IMR-90 (cell line): ENCODE data around the gene CHSY3. TPM values are rescaled to one million over a fixed set of nuclear protein-coding genes. Genes with fewer than 3 reads are reported as not detected.

ENCODE experiments used
- ATAC-seq: fragments of 200-7000 bp; cut with Tn5 transposase; 2 replicates; pipeline ENCODE4 v1.9.1; 2020; ENCODE audit warnings: low read depth, mild to moderate bottlenecking, moderate library complexity
- BruUV-seq: library from RNA; stranded (reverse); fragments of 400-500 nt; replicated peaks from 2 replicates; lab custom pipeline; 2021; lab: Mats Ljungman, UMichigan
- CTCF ChIA-PET: fragments of 300-600 bp; formaldehyde crosslinking; extraction: SDS; loops from one replicate; lab custom pipeline; 2021; ENCODE audit warnings: antibody characterized with exemption; lab: Yijun Ruan, JAX
- POLR2A ChIA-PET: fragments of 300-600 bp; sonication (Branson Sonifier 250); formaldehyde crosslinking; loops from one replicate; lab custom pipeline; 2022; ENCODE audit warnings: antibody characterized with exemption; ENCODE audit not compliant: unreplicated experiment; lab: Charles Lee
- DNase-seq: peaks from one replicate; pipeline ENCODE4 v3.0.0; 2013
- H2AFZ ChIP-seq: replicated peaks from 2 replicates; pipeline ENCODE3; 2013; ENCODE audit warnings: low read length, mild to moderate bottlenecking; ENCODE audit not compliant: poor library complexity
- H2AK5ac ChIP-seq: 2 replicates; pipeline ENCODE4 v1.6.1; 2013; ENCODE audit warnings: low read depth, low read length, inconsistent platforms
- H2AK9ac ChIP-seq: replicated peaks from 2 replicates; pipeline ENCODE3; 2013; ENCODE audit warnings: mild to moderate bottlenecking, low read depth, low read length, moderate library complexity; ENCODE audit not compliant: poor library complexity
- H2BK120ac ChIP-seq: 2 replicates; pipeline ENCODE4 v1.6.1; 2013; ENCODE audit warnings: low read depth, low read length, inconsistent platforms
- H2BK15ac ChIP-seq: 3 replicates; pipeline ENCODE4 v1.6.1; 2013; ENCODE audit warnings: low read depth, low read length, inconsistent platforms
- H2BK20ac ChIP-seq: 2 replicates; pipeline ENCODE4 v1.6.1; 2013; ENCODE audit warnings: low read depth, mild to moderate bottlenecking, inconsistent platforms, low read length, moderate library complexity
- H2BK5ac ChIP-seq: 2 replicates; pipeline ENCODE4 v1.6.1; 2013; ENCODE audit warnings: mild to moderate bottlenecking, low read depth, low read length, inconsistent platforms; ENCODE audit not compliant: poor library complexity, severe bottlenecking
- H3K14ac ChIP-seq: replicated peaks from 2 replicates; pipeline ENCODE4 v1.6.1; 2013; ENCODE audit warnings: low read depth, low read length, inconsistent platforms
- H3K18ac ChIP-seq: 2 replicates; pipeline ENCODE4 v1.6.1; 2013; ENCODE audit warnings: low read depth, low read length, control low read depth
- H3K23ac ChIP-seq: 2 replicates; pipeline ENCODE4 v1.6.1; 2013; ENCODE audit warnings: low read depth, low read length, inconsistent platforms
- H3K27ac ChIP-seq: 2 replicates; pipeline ENCODE4 v1.5.1; 2013; ENCODE audit warnings: mild to moderate bottlenecking, control low read depth, low read length; ENCODE audit not compliant: insufficient read depth
- H3K27me3 ChIP-seq: 2 replicates; pipeline ENCODE4 v1.6.1; 2013; ENCODE audit warnings: low read length; ENCODE audit not compliant: control insufficient read depth, insufficient read depth
- H3K36me3 ChIP-seq: 2 replicates; pipeline ENCODE4 v1.6.1; 2013; ENCODE audit warnings: low read length, mixed read lengths; ENCODE audit not compliant: control insufficient read depth, insufficient read depth
- H3K4ac ChIP-seq: 2 replicates; pipeline ENCODE4 v1.6.1; 2013; ENCODE audit warnings: low read depth, low read length, inconsistent platforms
- H3K4me1 ChIP-seq: 2 replicates; pipeline ENCODE4 v1.6.1; 2013; ENCODE audit warnings: low read length, mixed read lengths; ENCODE audit not compliant: control insufficient read depth, insufficient read depth
- H3K4me2 ChIP-seq: 2 replicates; pipeline ENCODE4 v1.6.1; 2013; ENCODE audit warnings: low read depth, mild to moderate bottlenecking, control low read depth, low read length, moderate library complexity
- H3K4me3 ChIP-seq: 2 replicates; pipeline ENCODE4 v1.5.1; 2013; ENCODE audit warnings: low read depth, mild to moderate bottlenecking, control low read depth, low read length, moderate library complexity; ENCODE audit not compliant: insufficient read depth
- H3K56ac ChIP-seq: 2 replicates; pipeline ENCODE4 v1.6.1; 2013; ENCODE audit warnings: low read length, inconsistent platforms; ENCODE audit not compliant: insufficient read depth; ENCODE audit errors: extremely low read depth
- H3K79me1 ChIP-seq, 2 experiments: 2 replicates each; pipeline ENCODE4 v1.6.1; 2013; ENCODE audit warnings: low read length in 2 of 2, inconsistent platforms in 1 of 2, low read depth in 1 of 2
- H3K9ac ChIP-seq: 2 replicates; pipeline ENCODE4 v1.6.1; 2013; ENCODE audit warnings: low read depth, low read length, control low read depth
- H3K9me1 ChIP-seq: 2 replicates; pipeline ENCODE4 v1.6.1; 2013; ENCODE audit warnings: low read length, inconsistent platforms; ENCODE audit not compliant: insufficient read depth
- H3K9me3 ChIP-seq: 2 replicates; pipeline ENCODE4 v1.6.1; 2013; ENCODE audit warnings: low read length; ENCODE audit not compliant: control insufficient read depth, insufficient read depth
- H4K20me1 ChIP-seq: 2 replicates; pipeline ENCODE4 v1.6.1; 2013; ENCODE audit warnings: low read length, inconsistent platforms; ENCODE audit not compliant: insufficient read depth
- H4K5ac ChIP-seq: 2 replicates; pipeline ENCODE4 v1.6.1; 2013; ENCODE audit warnings: mild to moderate bottlenecking, low read depth, low read length, control low read depth
- H4K8ac ChIP-seq, 2 experiments: 2 replicates each; pipeline ENCODE4 v1.6.1; 2013; ENCODE audit warnings: low read depth in 2 of 2, low read length in 2 of 2, control low read depth in 1 of 2, inconsistent platforms in 1 of 2
- H4K91ac ChIP-seq: 2 replicates; pipeline ENCODE4 v1.6.1; 2013; ENCODE audit warnings: low read depth, low read length, inconsistent platforms; ENCODE audit not compliant: insufficient read depth
- CEBPB ChIP-seq: IDR thresholded peaks from 2 replicates; pipeline ENCODE4 v1.6.1; 2012; ENCODE audit warnings: low read depth, low read length, improper control_type of control experiment
- CHD1 ChIP-seq: IDR thresholded peaks from 2 replicates; pipeline ENCODE4 v1.6.1; 2012; ENCODE audit warnings: low read depth, low read length, improper control_type of control experiment
- MAZ ChIP-seq: IDR thresholded peaks from 2 replicates; pipeline ENCODE4 v1.6.1; 2012; ENCODE audit warnings: low read depth, mild to moderate bottlenecking, low read length, improper control_type of control experiment, moderate library complexity, borderline replicate concordance
- POLR2A ChIP-seq: IDR thresholded peaks from 2 replicates; pipeline ENCODE4 v1.6.1; 2012; ENCODE audit warnings: mild to moderate bottlenecking, low read depth, low read length
- WGBS, 2 experiments: methylation state at CpG; one replicate each; pipeline versions ENCODE4 v1.1.5 to v1.1.7; 2013; ENCODE audit warnings: missing lambda C conversion rate in 2 of 2; ENCODE audit not compliant: insufficient read length in 1 of 2; ENCODE audit errors: extremely low coverage in 2 of 2; 5-methylcytosine and 5-hydroxymethylcytosine counted together
- dilution Hi-C: fragments of 300-500 bp; cut with HindIII; formaldehyde crosslinking; loops from one replicate; pipeline ENCODE4 v1.14.3; 2018; ENCODE audit warnings: low sequenced_read_pairs; ENCODE audit not compliant: unreplicated experiment
- in situ Hi-C: fragments of 300-500 bp; cut with MboI; formaldehyde crosslinking; loops from 3 replicates; pipeline ENCODE4 v1.14.3; 2019; ENCODE audit warnings: low sequenced_read_pairs, inconsistent platforms, mixed read lengths
- intact Hi-C: fragments of 100-400 bp; cut with micrococcal nuclease; formaldehyde crosslinking; loops from 2 replicates; pipeline ENCODE4 v1.10.0; 2022
- polyA plus RNA-seq, 3 experiments: library from polyadenylated mRNA; depleted of rRNA; stranded (reverse); fragments of >200 nt; gene quantifications; 2 replicates each; pipeline ENCODE4 v1.2.3, GENCODE V29; 2012; ENCODE audit warnings: low replicate concordance in 1 of 3
- total RNA-seq: library from RNA; depleted of rRNA; stranded (reverse); fragments of >200 nt; gene quantifications from 2 replicates; pipeline ENCODE4 v1.2.3, GENCODE V29; 2012
- TF ChIP-seq, protein P1 (sequence below): fragments of 150-350 bp; IDR thresholded peaks from 2 replicates; pipeline ENCODE4 v1.6.1; 2017; ENCODE audit warnings: mild to moderate bottlenecking, antibody characterized with exemption, low read length, low read depth

CHSY3 gene
- total and polyA plus RNA-seq, 2 of the 4 experiments (the other 2 are of a cell fraction), result 0.62 to 1.3 TPM

GRCh38 chr5:129943936-129944335, 39.7 kb downstream of the CHSY3 start:
- H2AK5ac ChIP-seq, result no peak overlapping the region
- no peaks in the 10 kb centered on the region for H3K4me1 ChIP-seq
- ATAC-seq, result no peak
- H3K9me1 ChIP-seq, result no peaks in the 10 kb centered on the region
- H4K20me1 ChIP-seq, result no peaks in the 10 kb centered on the region
- no peak for DNase-seq
- no peaks in the 10 kb centered on the region for H3K36me3 ChIP-seq
- no peak overlapping the region for H4K8ac ChIP-seq
- ChIA-PET CTCF (no interaction called here), POLR2A (no interaction called here)
- in situ Hi-C loops, result no loop called here
- H3K18ac ChIP-seq, result no peak overlapping the region
- no peaks in the 10 kb centered on the region for H3K79me1 ChIP-seq
- no peak overlapping the region for H3K14ac ChIP-seq
- H4K91ac ChIP-seq, result no peak overlapping the region
- no peak overlapping the region for H2AK9ac ChIP-seq
- no peaks in the 10 kb centered on the region for H3K9me3 ChIP-seq
- no peak overlapping the region for H3K23ac ChIP-seq
- no peak overlapping the region for H3K56ac ChIP-seq
- dilution Hi-C loops, result no loop called here
- BruUV-seq, result no TSS peak
- H4K5ac ChIP-seq, result no peak overlapping the region
- H2BK15ac ChIP-seq, result no peak overlapping the region
- no CpG with 5 or more reads among the region's 1 CpG for WGBS, 2 experiments
- no peak overlapping the region for H2BK5ac ChIP-seq
- no peak overlapping the region for H3K4me2 ChIP-seq
- no peak overlapping the region for H3K4me3 ChIP-seq
- no peaks in the 10 kb centered on the region for H3K27me3 ChIP-seq
- no peak overlapping the region for H3K9ac ChIP-seq
- H2AFZ ChIP-seq, result no peak overlapping the region
- TF ChIP-seq CEBPB, result no peak
- no peak for TF ChIP-seq CHD1
- no peak for TF ChIP-seq POLR2A
- TF ChIP-seq, protein P1, sequence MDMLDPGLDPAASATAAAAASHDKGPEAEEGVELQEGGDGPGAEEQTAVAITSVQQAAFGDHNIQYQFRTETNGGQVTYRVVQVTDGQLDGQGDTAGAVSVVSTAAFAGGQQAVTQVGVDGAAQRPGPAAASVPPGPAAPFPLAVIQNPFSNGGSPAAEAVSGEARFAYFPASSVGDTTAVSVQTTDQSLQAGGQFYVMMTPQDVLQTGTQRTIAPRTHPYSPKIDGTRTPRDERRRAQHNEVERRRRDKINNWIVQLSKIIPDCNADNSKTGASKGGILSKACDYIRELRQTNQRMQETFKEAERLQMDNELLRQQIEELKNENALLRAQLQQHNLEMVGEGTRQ, result no peak
- TF ChIP-seq MAZ, result no peak
- intact Hi-C loops, result no loop called here
- H2BK120ac ChIP-seq, result no peak overlapping the region
- H3K27ac ChIP-seq, result no peak overlapping the region
- no peak overlapping the region for H3K4ac ChIP-seq
- H2BK20ac ChIP-seq, result no peak overlapping the region
